GM12878 (cell line): ENCODE results near the gene ELMO3.

Experiments
- EZH2 ChIP-seq: IDR thresholded peaks from 2 replicates; pipeline ENCODE4 v1.6.1; 2012; ENCODE audit warnings: low read depth, mild to moderate bottlenecking, control low read depth, inconsistent platforms, low read length, borderline replicate concordance; ENCODE audit not compliant: control insufficient read depth
- FOXK2 ChIP-seq: fragments of 450-650 bp; IDR thresholded peaks from 2 replicates; pipeline ENCODE4 v1.6.1; 2017; ENCODE audit warnings: mild to moderate bottlenecking, moderate library complexity
- LARP7 ChIP-seq: fragments of 450-650 bp; IDR thresholded peaks from 2 replicates; pipeline ENCODE4 v1.6.1; 2017; ENCODE audit warnings: mild to moderate bottlenecking
- SIX5 ChIP-seq: IDR thresholded peaks from 2 replicates; pipeline ENCODE4 v1.6.1; 2011; ENCODE audit warnings: mild to moderate bottlenecking, low read depth, low read length, moderate library complexity; ENCODE audit not compliant: severe bottlenecking
- SMARCA5 ChIP-seq: fragments of 450-650 bp; IDR thresholded peaks from 2 replicates; pipeline ENCODE4 v1.6.1; 2017; ENCODE audit warnings: mild to moderate bottlenecking
- USF2 ChIP-seq: IDR thresholded peaks from 2 replicates; pipeline ENCODE4 v1.6.1; 2011; ENCODE audit warnings: low read depth, low read length, improper control_type of control experiment, borderline replicate concordance
- TF ChIP-seq, protein P1 (sequence below), 3 experiments: IDR thresholded peaks in 2 of 3; conservative IDR thresholded peaks in 1 of 3; 2 replicates each; pipeline ENCODE4 v1.5.1; 2011; ENCODE audit warnings: low read depth in 3 of 3, low read length in 3 of 3, mild to moderate bottlenecking in 3 of 3, control low read depth in 2 of 3, moderate library complexity in 2 of 3, inconsistent platforms in 1 of 3, mixed read lengths in 1 of 3; ENCODE audit not compliant: control insufficient read depth in 2 of 3, insufficient read depth in 1 of 3; ENCODE audit errors: extremely low read depth in 1 of 3

- TF ChIP-seq USF2 (no peak), FOXK2 (no peak), SMARCA5 (no peak), SIX5 (no peak), LARP7 (no peak), EZH2 (no peak)
- TF ChIP-seq, protein P1, sequence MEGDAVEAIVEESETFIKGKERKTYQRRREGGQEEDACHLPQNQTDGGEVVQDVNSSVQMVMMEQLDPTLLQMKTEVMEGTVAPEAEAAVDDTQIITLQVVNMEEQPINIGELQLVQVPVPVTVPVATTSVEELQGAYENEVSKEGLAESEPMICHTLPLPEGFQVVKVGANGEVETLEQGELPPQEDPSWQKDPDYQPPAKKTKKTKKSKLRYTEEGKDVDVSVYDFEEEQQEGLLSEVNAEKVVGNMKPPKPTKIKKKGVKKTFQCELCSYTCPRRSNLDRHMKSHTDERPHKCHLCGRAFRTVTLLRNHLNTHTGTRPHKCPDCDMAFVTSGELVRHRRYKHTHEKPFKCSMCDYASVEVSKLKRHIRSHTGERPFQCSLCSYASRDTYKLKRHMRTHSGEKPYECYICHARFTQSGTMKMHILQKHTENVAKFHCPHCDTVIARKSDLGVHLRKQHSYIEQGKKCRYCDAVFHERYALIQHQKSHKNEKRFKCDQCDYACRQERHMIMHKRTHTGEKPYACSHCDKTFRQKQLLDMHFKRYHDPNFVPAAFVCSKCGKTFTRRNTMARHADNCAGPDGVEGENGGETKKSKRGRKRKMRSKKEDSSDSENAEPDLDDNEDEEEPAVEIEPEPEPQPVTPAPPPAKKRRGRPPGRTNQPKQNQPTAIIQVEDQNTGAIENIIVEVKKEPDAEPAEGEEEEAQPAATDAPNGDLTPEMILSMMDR (IDR thresholded peaks at IDR 0.05 in 2 of 3, conservative IDR thresholded peaks at IDR 0.05 in 1 of 3; ENCODE audit: control insufficient read depth in 2 of 3, extremely low read depth in 1 of 3, insufficient read depth in 1 of 3, low read depth in 3 of 3, low read length in 3 of 3), result no peak
Observed at GRCh38 chr16:67211674-67212073, 12.7 kb downstream of the ELMO3 start.
